RCC 7860 (cell line): ENCODE measurements around the gene OR9A4.
"Not testable (repeated sequence)": the region's sequence is repeated elsewhere in the genome, so short reads cannot be mapped to it uniquely, and the experiment has no call there.

Source experiments
- DNase-seq: peaks from one replicate; pipeline ENCODE4 v3.0.0-alpha.2; 2015; ENCODE audit warnings: low spot score
- FAIRE-seq: peaks from 2 replicates; lab custom pipeline; 2012; peaks lifted over from hg19 to GRCh38; lab: Jason Lieb, UNC

The OR9A4 gene

GRCh38 chr7:141916099-141916498, at the start of gene OR9A4:
TSS of gene OR9A4 (plus strand) at chr7:141916399. CDS start at chr7:141918876, 2,477 bp downstream.
- FAIRE-seq (no peak), DNase-seq (no peak)

- FAIRE-seq: no peak
Observed at GRCh38 chr7:141866974-141867373, 49.2 kb upstream of the OR9A4 start.

GRCh38 chr7:141872931-141873330, 43.3 kb upstream of the OR9A4 start:
- FAIRE-seq: no peak
- DNase-seq: no peak

More at GRCh38 chr7:141866974-141867373, 49.2 kb upstream of the OR9A4 start:
- no peak for DNase-seq

- DNase-seq (no peak), FAIRE-seq (no peak)
Observed at GRCh38 chr7:141874787-141875186, 41.4 kb upstream of the OR9A4 start.

- DNase-seq (no peak), FAIRE-seq (no peak)
Observed at GRCh38 chr7:141875453-141875852, 40.7 kb upstream of the OR9A4 start.

- no peak for DNase-seq
- no peak for FAIRE-seq
Observed at GRCh38 chr7:141876371-141876770, 39.8 kb upstream of the OR9A4 start.

- DNase-seq (no peak), FAIRE-seq (no peak)
Observed at GRCh38 chr7:141877365-141877764, 38.8 kb upstream of the OR9A4 start.

- FAIRE-seq (no peak), DNase-seq (no peak)
Observed at GRCh38 chr7:141880960-141881359, 35.2 kb upstream of the OR9A4 start.

- FAIRE-seq (no peak), DNase-seq (no peak)
Observed at GRCh38 chr7:141884539-141885225, 31.5 kb upstream of the OR9A4 start.

GRCh38 chr7:141889321-141889720, 26.9 kb upstream of the OR9A4 start:
- DNase-seq (no peak), FAIRE-seq (no peak)

- FAIRE-seq: no peak
Observed at GRCh38 chr7:141891336-141891735, 24.9 kb upstream of the OR9A4 start.

GRCh38 chr7:141899366-141899765, 16.8 kb upstream of the OR9A4 start:
- not testable (repeated sequence) for FAIRE-seq, DNase-seq

More at GRCh38 chr7:141891336-141891735, 24.9 kb upstream of the OR9A4 start:
- no peak for DNase-seq

GRCh38 chr7:141906285-141906684, 9.9 kb upstream of the OR9A4 start:
- no peak for DNase-seq
- no peak for FAIRE-seq

- DNase-seq: no peak
- no peak for FAIRE-seq
Observed at GRCh38 chr7:141911391-141911790, 4.8 kb upstream of the OR9A4 start.

- FAIRE-seq (no peak), DNase-seq (no peak)
Observed at GRCh38 chr7:141915565-141915964, 634 bp upstream of the OR9A4 start.

GRCh38 chr7:141920281-141920680, 4.1 kb downstream of the OR9A4 start:
- DNase-seq (no peak), FAIRE-seq (no peak)

GRCh38 chr7:141928146-141928844, 12.1 kb downstream of the OR9A4 start:
- FAIRE-seq (no peak), DNase-seq (no peak)

GRCh38 chr7:141928845-141929195, 12.6 kb downstream of the OR9A4 start:
- no peak for DNase-seq
- no peak for FAIRE-seq

- FAIRE-seq (no peak), DNase-seq (no peak)
Observed at GRCh38 chr7:141930211-141930610, 14.0 kb downstream of the OR9A4 start.

GRCh38 chr7:141941075-141941474, 24.9 kb downstream of the OR9A4 start:
- no peak for FAIRE-seq
- DNase-seq: no peak

GRCh38 chr7:141943846-141944245, 27.6 kb downstream of the OR9A4 start:
- FAIRE-seq: no peak
- no peak for DNase-seq

- FAIRE-seq: no peak
- DNase-seq: no peak
Observed at GRCh38 chr7:141944811-141945210, 28.6 kb downstream of the OR9A4 start.
